Neural cell (in vitro differentiated cells): ENCODE data around the gene PKHD1. TPM values are rescaled to one million over a fixed set of nuclear protein-coding genes. Genes with fewer than 3 reads are reported as not detected.
A peak's percentile ranks its signal among the peaks of the same experiment; 100 is the strongest.

Source experiments
- H2AFZ ChIP-seq: fragments of 200-600, 300-800 bp; sonication (generic), shearing (Covaris generic); 2 replicates; pipeline ENCODE4 v1.6.0; 2014; ENCODE audit warnings: low read depth, mild to moderate bottlenecking, antibody characterized with exemption, low read length, moderate library complexity
- H3F3A ChIP-seq: fragments of 200-600 bp; shearing (Covaris generic); 2 replicates; pipeline ENCODE4 v1.6.1; 2016; ENCODE audit warnings: mild to moderate bottlenecking, moderate library complexity, mixed read lengths, antibody characterized with exemption, low read length; ENCODE audit not compliant: insufficient read depth, poor library complexity, severe bottlenecking
- H3K27ac ChIP-seq: fragments of 200-600, 300-800 bp; sonication (generic), shearing (Covaris generic); 2 replicates; pipeline ENCODE4 v1.5.1; 2014; ENCODE audit warnings: mild to moderate bottlenecking, low read length, moderate library complexity
- H3K27me3 ChIP-seq: fragments of 300-800, 200-600 bp; sonication (generic), shearing (Covaris generic); 2 replicates; pipeline ENCODE4 v1.6.0; 2014; ENCODE audit warnings: mild to moderate bottlenecking, low read depth, low read length, moderate library complexity; ENCODE audit not compliant: insufficient read depth
- H3K36me3 ChIP-seq: fragments of 300-800, 200-600 bp; sonication (generic), shearing (Covaris generic); 2 replicates; pipeline ENCODE4 v1.5.1; 2014; ENCODE audit warnings: mild to moderate bottlenecking, antibody characterized with exemption, low read length, moderate library complexity; ENCODE audit not compliant: insufficient read depth
- H3K4me2 ChIP-seq: fragments of 300-800, 200-600 bp; sonication (generic), shearing (Covaris generic); 2 replicates; pipeline ENCODE4 v1.6.0; 2014; ENCODE audit warnings: mild to moderate bottlenecking, low read length
- H3K4me3 ChIP-seq: fragments of 300-800, 200-600 bp; sonication (generic), shearing (Covaris generic); 2 replicates; pipeline ENCODE4 v1.5.1; 2014; ENCODE audit warnings: mild to moderate bottlenecking, low read length, moderate library complexity
- H3K79me2 ChIP-seq: fragments of 200-600 bp; shearing (Covaris generic); replicated peaks from 2 replicates; pipeline ENCODE4 v1.6.0; 2014; ENCODE audit warnings: mild to moderate bottlenecking, low read length, moderate library complexity; ENCODE audit not compliant: insufficient read depth
- H3K9ac ChIP-seq: fragments of 300-800, 200-600 bp; sonication (generic), shearing (Covaris generic); 2 replicates; pipeline ENCODE4 v1.6.1; 2016; ENCODE audit warnings: mild to moderate bottlenecking, low read length, mixed read lengths
- H3K9me2 ChIP-seq: fragments of 200-600 bp; shearing (Covaris generic); 2 replicates; pipeline ENCODE4 v1.6.1; 2016; ENCODE audit warnings: mild to moderate bottlenecking, low read length, mixed read lengths; ENCODE audit not compliant: insufficient read depth
- H3K9me3 ChIP-seq: fragments of 200-600, 300-800 bp; sonication (generic), shearing (Covaris generic); 2 replicates; pipeline ENCODE4 v1.6.1; 2016; ENCODE audit warnings: mild to moderate bottlenecking, mixed run types, low read length, moderate library complexity, mixed read lengths
- H4K20me1 ChIP-seq: fragments of 200-600 bp; shearing (Covaris generic); 2 replicates; pipeline ENCODE4 v1.6.1; 2016; ENCODE audit warnings: mild to moderate bottlenecking, mixed run types; ENCODE audit not compliant: insufficient read depth
- EP300 ChIP-seq: fragments of 450-650 bp; conservative IDR thresholded peaks from 2 replicates; pipeline ENCODE4 v1.6.1; 2014; ENCODE audit warnings: antibody characterized with exemption, mild to moderate bottlenecking, moderate library complexity; ENCODE audit not compliant: poor library complexity, severe bottlenecking
- EZH2 ChIP-seq: fragments of 200-600, 300-800 bp; shearing (Covaris generic), sonication (generic); IDR thresholded peaks from 2 replicates; pipeline ENCODE4 v1.6.1; 2014; ENCODE audit warnings: antibody characterized with exemption, low read length, borderline replicate concordance, mild to moderate bottlenecking; ENCODE audit not compliant: insufficient read depth, poor library complexity, severe bottlenecking
- MXI1 ChIP-seq: fragments of 450-650 bp; conservative IDR thresholded peaks from 2 replicates; pipeline ENCODE4 v1.6.1; 2014; ENCODE audit warnings: antibody characterized with exemption, mild to moderate bottlenecking; ENCODE audit not compliant: poor library complexity, severe bottlenecking
- POLR2AphosphoS5 ChIP-seq: IDR thresholded peaks from 2 replicates; pipeline ENCODE4 v1.6.1; 2012
- RAD21 ChIP-seq: fragments of 450-650 bp; conservative IDR thresholded peaks from 2 replicates; pipeline ENCODE4 v1.6.1; 2014; ENCODE audit warnings: antibody characterized with exemption, mild to moderate bottlenecking, moderate library complexity
- SMC3 ChIP-seq: fragments of 450-650 bp; conservative IDR thresholded peaks from 2 replicates; pipeline ENCODE4 v1.6.1; 2014; ENCODE audit warnings: antibody characterized with exemption, mild to moderate bottlenecking, moderate library complexity; ENCODE audit not compliant: poor library complexity
- TAF1 ChIP-seq: IDR thresholded peaks from 2 replicates; pipeline ENCODE4 v1.6.1; 2012; ENCODE audit warnings: low read depth
- polyA plus RNA-seq: library from polyadenylated mRNA; depleted of rRNA; stranded (reverse); fragments of >200 nt; gene quantifications from 2 replicates; pipeline ENCODE4 v1.2.3, GENCODE V29; 2014
- TF ChIP-seq, protein P1 (sequence below): IDR thresholded peaks from 2 replicates; pipeline ENCODE4 v1.6.1; 2012; ENCODE audit warnings: borderline replicate concordance
- TF ChIP-seq, protein P2 (sequence below): fragments of 450-650 bp; IDR thresholded peaks from 2 replicates; pipeline ENCODE4 v1.5.1; 2014; ENCODE audit warnings: antibody characterized with exemption, mild to moderate bottlenecking, moderate library complexity; ENCODE audit not compliant: poor library complexity, severe bottlenecking

Gene PKHD1
- polyA plus RNA-seq, 1 donor from 2014 or later: not detected

DNA sequence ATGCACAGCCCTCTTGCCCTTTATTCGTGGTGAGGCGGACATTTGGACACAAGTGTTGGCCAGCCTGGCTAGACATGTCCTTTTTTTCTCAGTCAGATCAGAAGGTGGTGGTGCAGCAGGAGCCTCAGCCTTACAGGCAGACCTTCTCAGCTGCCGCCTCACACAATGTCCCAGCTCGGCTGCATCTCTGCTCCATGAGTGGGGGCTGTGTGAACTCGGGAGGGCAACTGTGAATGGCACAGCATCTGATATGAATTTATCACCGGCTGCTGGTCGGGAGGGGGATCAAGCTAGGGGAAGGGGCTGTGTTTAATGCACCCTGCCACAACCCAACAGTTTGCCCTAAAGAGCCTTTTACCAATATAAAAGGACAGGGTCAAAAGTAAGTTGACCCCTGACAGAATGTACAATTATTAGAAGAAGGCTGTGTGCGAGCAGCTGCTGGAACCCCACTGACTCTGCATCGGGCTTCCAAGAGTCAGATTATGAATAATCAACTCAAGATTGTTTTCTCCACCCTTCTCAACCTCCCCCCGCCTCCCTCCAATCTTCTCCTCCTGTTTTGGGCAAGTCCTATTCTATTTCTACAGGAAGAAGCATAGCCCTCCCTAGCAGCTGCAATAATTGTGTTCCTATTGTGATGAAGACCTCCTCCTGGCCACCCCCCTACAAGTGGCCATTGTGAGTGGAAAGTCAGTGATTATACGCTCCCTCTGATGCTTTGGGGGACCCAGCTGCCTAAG is 245.2 kb downstream of the PKHD1 start:
- H3K9me2 ChIP-seq: no peaks in the 10 kb centered on the region
- TF ChIP-seq SMC3: no peak
- no peak for TF ChIP-seq EZH2
- no peak for TF ChIP-seq MXI1
- no peak for TF ChIP-seq TAF1
- TF ChIP-seq, protein P1, sequence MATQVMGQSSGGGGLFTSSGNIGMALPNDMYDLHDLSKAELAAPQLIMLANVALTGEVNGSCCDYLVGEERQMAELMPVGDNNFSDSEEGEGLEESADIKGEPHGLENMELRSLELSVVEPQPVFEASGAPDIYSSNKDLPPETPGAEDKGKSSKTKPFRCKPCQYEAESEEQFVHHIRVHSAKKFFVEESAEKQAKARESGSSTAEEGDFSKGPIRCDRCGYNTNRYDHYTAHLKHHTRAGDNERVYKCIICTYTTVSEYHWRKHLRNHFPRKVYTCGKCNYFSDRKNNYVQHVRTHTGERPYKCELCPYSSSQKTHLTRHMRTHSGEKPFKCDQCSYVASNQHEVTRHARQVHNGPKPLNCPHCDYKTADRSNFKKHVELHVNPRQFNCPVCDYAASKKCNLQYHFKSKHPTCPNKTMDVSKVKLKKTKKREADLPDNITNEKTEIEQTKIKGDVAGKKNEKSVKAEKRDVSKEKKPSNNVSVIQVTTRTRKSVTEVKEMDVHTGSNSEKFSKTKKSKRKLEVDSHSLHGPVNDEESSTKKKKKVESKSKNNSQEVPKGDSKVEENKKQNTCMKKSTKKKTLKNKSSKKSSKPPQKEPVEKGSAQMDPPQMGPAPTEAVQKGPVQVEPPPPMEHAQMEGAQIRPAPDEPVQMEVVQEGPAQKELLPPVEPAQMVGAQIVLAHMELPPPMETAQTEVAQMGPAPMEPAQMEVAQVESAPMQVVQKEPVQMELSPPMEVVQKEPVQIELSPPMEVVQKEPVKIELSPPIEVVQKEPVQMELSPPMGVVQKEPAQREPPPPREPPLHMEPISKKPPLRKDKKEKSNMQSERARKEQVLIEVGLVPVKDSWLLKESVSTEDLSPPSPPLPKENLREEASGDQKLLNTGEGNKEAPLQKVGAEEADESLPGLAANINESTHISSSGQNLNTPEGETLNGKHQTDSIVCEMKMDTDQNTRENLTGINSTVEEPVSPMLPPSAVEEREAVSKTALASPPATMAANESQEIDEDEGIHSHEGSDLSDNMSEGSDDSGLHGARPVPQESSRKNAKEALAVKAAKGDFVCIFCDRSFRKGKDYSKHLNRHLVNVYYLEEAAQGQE: no peak
- TF ChIP-seq EP300: no peak
- TF ChIP-seq, protein P2, sequence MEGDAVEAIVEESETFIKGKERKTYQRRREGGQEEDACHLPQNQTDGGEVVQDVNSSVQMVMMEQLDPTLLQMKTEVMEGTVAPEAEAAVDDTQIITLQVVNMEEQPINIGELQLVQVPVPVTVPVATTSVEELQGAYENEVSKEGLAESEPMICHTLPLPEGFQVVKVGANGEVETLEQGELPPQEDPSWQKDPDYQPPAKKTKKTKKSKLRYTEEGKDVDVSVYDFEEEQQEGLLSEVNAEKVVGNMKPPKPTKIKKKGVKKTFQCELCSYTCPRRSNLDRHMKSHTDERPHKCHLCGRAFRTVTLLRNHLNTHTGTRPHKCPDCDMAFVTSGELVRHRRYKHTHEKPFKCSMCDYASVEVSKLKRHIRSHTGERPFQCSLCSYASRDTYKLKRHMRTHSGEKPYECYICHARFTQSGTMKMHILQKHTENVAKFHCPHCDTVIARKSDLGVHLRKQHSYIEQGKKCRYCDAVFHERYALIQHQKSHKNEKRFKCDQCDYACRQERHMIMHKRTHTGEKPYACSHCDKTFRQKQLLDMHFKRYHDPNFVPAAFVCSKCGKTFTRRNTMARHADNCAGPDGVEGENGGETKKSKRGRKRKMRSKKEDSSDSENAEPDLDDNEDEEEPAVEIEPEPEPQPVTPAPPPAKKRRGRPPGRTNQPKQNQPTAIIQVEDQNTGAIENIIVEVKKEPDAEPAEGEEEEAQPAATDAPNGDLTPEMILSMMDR: no peak
- H3K9me3 ChIP-seq: no peaks in the 10 kb centered on the region
- no peak overlapping the region for H2AFZ ChIP-seq
- no peak overlapping the region for H3K9ac ChIP-seq
- no peaks in the 10 kb centered on the region for H3K36me3 ChIP-seq
- no peaks in the 10 kb centered on the region for H3K79me2 ChIP-seq
- H3K4me3 ChIP-seq: no peak overlapping the region
- H3K27me3 ChIP-seq: no peaks in the 10 kb centered on the region
- H3K27ac ChIP-seq: peak overlapping the region; percentile 40
- H3F3A ChIP-seq: no peaks in the 10 kb centered on the region
- H4K20me1 ChIP-seq: no peaks in the 10 kb centered on the region
- H3K4me2 ChIP-seq: no peak overlapping the region

DNA sequence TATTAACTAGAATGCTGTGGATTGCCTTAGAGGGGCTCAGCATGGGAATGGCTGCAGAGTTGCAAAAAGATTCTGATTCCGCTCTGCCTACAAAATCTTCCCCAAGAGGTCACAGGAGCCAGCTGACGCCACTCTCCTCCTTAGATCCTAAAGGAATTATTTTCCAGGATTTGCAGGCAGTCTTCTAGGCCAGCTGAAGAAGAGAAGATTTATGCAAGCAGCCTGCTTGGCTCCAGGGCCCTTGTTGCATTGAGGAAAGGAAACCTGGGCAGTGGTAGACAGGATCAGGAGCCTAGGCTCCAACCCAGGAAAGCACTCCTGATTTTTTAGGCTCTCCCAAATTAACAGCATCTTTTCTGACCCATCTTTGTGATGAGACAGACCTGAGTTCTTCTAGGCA is 245.8 kb downstream of the PKHD1 start:
- Histone ChIP-seq H4K20me1 (no peaks in the 10 kb centered on the region), H3F3A (no peaks in the 10 kb centered on the region), H3K9me2 (no peaks in the 10 kb centered on the region), H3K79me2 (no peaks in the 10 kb centered on the region), H2AFZ (no peak overlapping the region), H3K27ac (no peak overlapping the region), H3K9ac (no peak overlapping the region), H3K4me3 (no peak overlapping the region), H3K36me3 (no peaks in the 10 kb centered on the region), H3K27me3 (no peaks in the 10 kb centered on the region), H3K9me3 (no peaks in the 10 kb centered on the region), H3K4me2 (no peak overlapping the region)
- TF ChIP-seq MXI1 (no peak), EZH2 (no peak), EP300 (no peak), RAD21 (no peak), TAF1 (no peak), POLR2AphosphoS5 (no peak), SMC3 (no peak)
- TF ChIP-seq, protein P1: no peak
- TF ChIP-seq, protein P2: no peak
